Measurements from ENCODE around the gene EPB41L3.
A peak's percentile ranks its signal among the peaks of the same experiment; 100 is the strongest.

The EPB41L3 gene

GRCh38 chr18:5434425-5434824 lies 109.4 kb downstream of the EPB41L3 start:
- no peak overlapping the region for H3K4me3 ChIP-seq (replicated peaks in 1 of 2; ENCODE audit: low read depth in 2 of 2, low read length in 2 of 2)
- DNase-seq (ENCODE audit: low read depth in 2 of 2): peak in 1 of 2 donors; percentile 8
- no peak for TF ChIP-seq CTCF (IDR thresholded peaks at IDR 0.05; ENCODE audit: low read depth, low read length)

- no peak for TF ChIP-seq CTCF (IDR thresholded peaks at IDR 0.05; ENCODE audit: low read depth, low read length)
- H3K4me3 ChIP-seq (replicated peaks in 1 of 2; ENCODE audit: low read depth in 2 of 2, low read length in 2 of 2): no peak overlapping the region
- DNase-seq (ENCODE audit: low read depth in 2 of 2): no peak
Measured at GRCh38 chr18:5431836-5432575, 111.8 kb downstream of the EPB41L3 start.

- TF ChIP-seq CTCF (IDR thresholded peaks at IDR 0.05; ENCODE audit: low read depth, low read length): no peak
- H3K4me3 ChIP-seq (replicated peaks in 1 of 2; ENCODE audit: low read depth in 2 of 2, low read length in 2 of 2): no peak overlapping the region
- DNase-seq (ENCODE audit: low read depth in 2 of 2): no peak
Measured at GRCh38 chr18:5430131-5430530, 113.7 kb downstream of the EPB41L3 start.

- no peak for TF ChIP-seq CTCF (IDR thresholded peaks at IDR 0.05; ENCODE audit: low read depth, low read length)
Measured at GRCh38 chr18:5429681-5430080, 114.1 kb downstream of the EPB41L3 start.

GRCh38 chr18:5425721-5426120 lies 118.1 kb downstream of the EPB41L3 start:
- H3K4me3 ChIP-seq (replicated peaks in 1 of 2; ENCODE audit: low read depth in 2 of 2, low read length in 2 of 2): no peak overlapping the region
- TF ChIP-seq CTCF (IDR thresholded peaks at IDR 0.05; ENCODE audit: low read depth, low read length): no peak

More at GRCh38 chr18:5429681-5430080, 114.1 kb downstream of the EPB41L3 start:
- no peak for DNase-seq (ENCODE audit: low read depth in 2 of 2)
- H3K4me3 ChIP-seq (replicated peaks in 1 of 2; ENCODE audit: low read depth in 2 of 2, low read length in 2 of 2): no peak overlapping the region

GRCh38 chr18:5424903-5425664 lies 118.7 kb downstream of the EPB41L3 start:
- H3K4me3 ChIP-seq (replicated peaks in 1 of 2; ENCODE audit: low read depth in 2 of 2, low read length in 2 of 2): no peak overlapping the region
- peak; percentile 56 to 69 for DNase-seq (ENCODE audit: low read depth in 2 of 2)
- peak; percentile 36 for TF ChIP-seq CTCF (IDR thresholded peaks at IDR 0.05; ENCODE audit: low read depth, low read length)

More at GRCh38 chr18:5425721-5426120, 118.1 kb downstream of the EPB41L3 start:
- no peak for DNase-seq (ENCODE audit: low read depth in 2 of 2)
